Stomach (tissue), 4 donors: Measurements from ENCODE around the gene RUFY4.

Experiments
- CTCF ChIP-seq, 7 experiments: fragments of 450-650 bp in 4 of 7; fragments of 200-600 bp in 3 of 7; sonication (generic) in 3 of 7; IDR thresholded peaks; one replicate each; pipeline ENCODE4 v1.5.1; 2016 to 2019; ENCODE audit warnings: antibody characterized with exemption in 7 of 7, control low read depth in 2 of 7, mild to moderate bottlenecking in 1 of 7
- EP300 ChIP-seq: sonication (generic); formaldehyde crosslinking; IDR thresholded peaks from one replicate; pipeline ENCODE4 v1.6.1; 2017; ENCODE audit warnings: antibody characterized with exemption

- TF ChIP-seq CTCF (IDR thresholded peaks at IDR 0.05) (no peak), EP300 (no peak)
Observed at GRCh38 chr2:218027426-218028188, 41.4 kb upstream of the RUFY4 start.
